Activated CD8-positive, alpha-beta T cell treated with anti-CD3 and anti-CD28 coated beads for 36 hours (primary cell): Measurements from ENCODE around the gene MRPS14. TPM values are rescaled to one million over a fixed set of nuclear protein-coding genes. Genes with fewer than 3 reads are reported as not detected.

Source experiments
- ATAC-seq: fragments of 200-7000 bp; cut with Tn5 transposase; one replicate; pipeline ENCODE4 v1.10.0; 2021; ENCODE audit warnings: mild to moderate bottlenecking, moderate library complexity
- CTCF ChIA-PET: fragments of 350-600 bp; sonication (Branson Sonifier 250); formaldehyde crosslinking; loops from one replicate; lab custom pipeline; 2021; ENCODE audit warnings: antibody characterized with exemption; lab: Charles Lee
- POLR2A ChIA-PET: fragments of 350-600 bp; sonication (Branson Sonifier 250); formaldehyde crosslinking; loops from one replicate; lab custom pipeline; 2021; ENCODE audit warnings: antibody characterized with exemption; lab: Charles Lee
- DNase-seq: peaks from one replicate; pipeline ENCODE4 v3.0.0-alpha.2; 2020
- H3K27ac Mint-ChIP-seq: one replicate; pipeline ENCODE4 v1.8.0; 2021; ENCODE audit warnings: mild to moderate bottlenecking, mixed read lengths
- H3K27me3 Mint-ChIP-seq: one replicate; pipeline ENCODE4 v1.8.0; 2021; ENCODE audit warnings: mixed read lengths
- H3K36me3 Mint-ChIP-seq: one replicate; pipeline ENCODE4 v1.8.0; 2021; ENCODE audit warnings: low read depth, mixed read lengths
- H3K4me1 Mint-ChIP-seq: one replicate; pipeline ENCODE4 v1.8.0; 2021; ENCODE audit warnings: low read depth, mixed read lengths
- H3K4me3 Mint-ChIP-seq: one replicate; pipeline ENCODE4 v1.8.0; 2021; ENCODE audit warnings: mild to moderate bottlenecking, moderate library complexity, mixed read lengths
- H3K9me3 Mint-ChIP-seq: one replicate; pipeline ENCODE4 v1.8.0; 2021; ENCODE audit warnings: mixed read lengths
- intact Hi-C: fragments of 100-400 bp; cut with micrococcal nuclease; formaldehyde crosslinking; loops from one replicate; pipeline ENCODE4 v1.10.0; 2022
- total RNA-seq, 2 experiments: library from RNA; stranded (reverse); gene quantifications; one replicate each; pipeline ENCODE4 v1.2.3, GENCODE V29; 2021
- TF ChIP-seq, protein P1 (sequence below): fragments of 200-600 bp; IDR thresholded peaks from one replicate; pipeline ENCODE4 v1.8.0; 2022; ENCODE audit warnings: antibody characterized with exemption, mild to moderate bottlenecking

The MRPS14 gene
- total RNA-seq, 2 experiments from 2014 or later = 42.1 to 45.7 TPM

DNA sequence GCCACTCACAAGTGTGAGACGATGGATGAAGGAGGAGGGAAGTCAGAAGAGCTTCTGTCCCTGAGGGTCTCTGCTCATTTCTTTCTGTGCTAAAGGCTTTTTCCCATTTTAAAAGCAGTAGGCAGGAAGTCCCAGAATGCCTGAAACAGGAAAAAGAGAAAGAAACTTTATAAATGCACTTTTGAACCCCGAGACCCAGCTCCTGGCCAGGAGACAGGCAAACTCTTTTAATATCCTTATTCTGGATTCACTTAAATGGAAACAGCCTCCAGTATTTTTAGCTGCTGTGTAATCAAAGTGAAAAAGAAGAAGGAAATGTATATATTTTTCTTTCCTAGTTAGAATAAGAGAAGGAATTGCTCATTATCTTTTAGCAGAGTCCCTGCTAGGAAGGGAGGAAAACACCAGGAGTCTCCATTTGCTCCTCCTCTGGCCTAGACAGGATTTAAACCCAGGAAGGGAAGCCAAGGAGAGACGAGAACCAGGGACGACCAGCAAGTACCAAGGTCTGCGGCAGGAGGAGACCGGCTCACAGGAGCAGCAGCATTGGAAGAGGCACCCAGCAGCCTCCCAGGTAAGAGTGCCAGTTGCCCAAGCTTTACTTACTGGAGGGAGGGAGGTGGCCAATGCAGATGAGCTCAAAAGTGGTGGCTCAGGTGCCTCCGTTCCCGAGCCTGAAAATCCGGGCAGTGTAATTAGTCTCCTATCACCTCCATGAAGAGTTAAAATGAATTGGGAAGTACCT is 44.3 kb upstream of the MRPS14 start, which contains the start of gene TNN:
TSS of gene TNN (plus strand) at position 472 of the 745 bp plus-strand sequence. CDS start 9,586 bp downstream, outside the sequence.
- Mint-ChIP-seq H3K27ac (no peak within 1 kb of the TSS), H3K36me3 (no peaks in the 10 kb centered on the region), H3K27me3 (peaks cover 4% of the 10 kb centered on the region), H3K4me1 (peaks cover 8% of the 10 kb centered on the region), H3K4me3 (no peak within 1 kb of the TSS), H3K9me3 (no peaks in the 10 kb centered on the region)
- POLR2A ChIA-PET = no interaction called here
- TF ChIP-seq, protein P1, sequence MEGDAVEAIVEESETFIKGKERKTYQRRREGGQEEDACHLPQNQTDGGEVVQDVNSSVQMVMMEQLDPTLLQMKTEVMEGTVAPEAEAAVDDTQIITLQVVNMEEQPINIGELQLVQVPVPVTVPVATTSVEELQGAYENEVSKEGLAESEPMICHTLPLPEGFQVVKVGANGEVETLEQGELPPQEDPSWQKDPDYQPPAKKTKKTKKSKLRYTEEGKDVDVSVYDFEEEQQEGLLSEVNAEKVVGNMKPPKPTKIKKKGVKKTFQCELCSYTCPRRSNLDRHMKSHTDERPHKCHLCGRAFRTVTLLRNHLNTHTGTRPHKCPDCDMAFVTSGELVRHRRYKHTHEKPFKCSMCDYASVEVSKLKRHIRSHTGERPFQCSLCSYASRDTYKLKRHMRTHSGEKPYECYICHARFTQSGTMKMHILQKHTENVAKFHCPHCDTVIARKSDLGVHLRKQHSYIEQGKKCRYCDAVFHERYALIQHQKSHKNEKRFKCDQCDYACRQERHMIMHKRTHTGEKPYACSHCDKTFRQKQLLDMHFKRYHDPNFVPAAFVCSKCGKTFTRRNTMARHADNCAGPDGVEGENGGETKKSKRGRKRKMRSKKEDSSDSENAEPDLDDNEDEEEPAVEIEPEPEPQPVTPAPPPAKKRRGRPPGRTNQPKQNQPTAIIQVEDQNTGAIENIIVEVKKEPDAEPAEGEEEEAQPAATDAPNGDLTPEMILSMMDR = no peak
- intact Hi-C loops = no loop called here
- no peak for DNase-seq
- no peak for ATAC-seq
- CTCF ChIA-PET = interaction anchor here (1.1 to 2.0 kb wide), 2 partner anchors 58 to 79 kb away, joined by 3 to 4 read pairs; no protein-coding TSS in a partner anchor

DNA sequence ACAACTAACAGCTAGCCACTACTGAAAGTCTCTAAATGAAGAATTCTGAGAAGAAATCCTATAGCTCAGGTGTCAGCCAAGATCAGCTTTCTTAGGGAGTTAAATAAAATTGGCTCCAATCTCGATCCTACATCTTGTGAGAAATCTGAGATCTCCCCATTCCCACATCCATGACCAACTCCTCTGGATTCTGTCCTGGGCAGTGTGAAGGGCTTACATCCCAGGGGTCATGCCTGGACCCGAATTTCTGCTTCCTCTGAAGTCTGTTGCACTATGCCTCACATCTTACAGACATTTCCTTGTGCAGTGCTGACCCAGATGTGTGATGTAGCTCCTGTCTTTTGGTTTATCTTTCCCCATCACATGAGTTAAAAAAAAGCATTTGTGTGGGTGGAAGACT is 39.6 kb upstream of the MRPS14 start:
- ATAC-seq (no peak), DNase-seq (no peak)
- Mint-ChIP-seq H3K4me3 (no peak overlapping the region), H3K9me3 (no peaks in the 10 kb centered on the region), H3K4me1 (no peaks in the 10 kb centered on the region), H3K27ac (no peak overlapping the region), H3K27me3 (no peaks in the 10 kb centered on the region), H3K36me3 (no peaks in the 10 kb centered on the region)
- TF ChIP-seq, protein P1 = no peak
- ChIA-PET POLR2A (no interaction called here), CTCF (interaction anchor here (0.7 to 1.1 kb wide), 2 partner anchors 33 to 63 kb away, joined by 3 to 4 read pairs; no protein-coding TSS in a partner anchor)
- intact Hi-C loops = no loop called here

DNA sequence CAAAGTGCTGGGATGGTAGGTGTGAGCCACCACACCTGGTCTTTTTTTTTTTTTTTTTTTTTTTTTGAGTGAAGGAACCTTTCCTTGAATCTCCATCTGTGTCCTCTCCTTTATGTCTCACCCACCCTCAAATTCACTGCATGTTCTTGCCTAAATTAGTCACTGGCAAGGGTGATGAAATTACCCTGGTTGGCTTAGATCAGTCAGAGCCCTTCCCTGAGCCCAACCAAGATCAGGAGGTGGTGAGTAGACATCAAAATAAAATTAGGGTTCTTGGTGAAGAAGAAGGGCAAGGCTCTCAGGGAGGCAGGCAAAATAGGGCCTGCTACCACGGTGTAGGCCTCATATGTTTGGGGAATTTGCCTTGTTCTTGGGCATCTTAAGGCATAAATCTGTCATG is 39.1 kb upstream of the MRPS14 start:
- Mint-ChIP-seq H3K27ac (no peak overlapping the region), H3K36me3 (no peaks in the 10 kb centered on the region), H3K9me3 (no peaks in the 10 kb centered on the region), H3K4me3 (no peak overlapping the region), H3K4me1 (no peaks in the 10 kb centered on the region), H3K27me3 (no peaks in the 10 kb centered on the region)
- DNase-seq (no peak), ATAC-seq (no peak)
- POLR2A ChIA-PET = no interaction called here
- TF ChIP-seq, protein P1 = no peak
- CTCF ChIA-PET = interaction anchor here (0.7 to 1.1 kb wide), 2 partner anchors 33 to 63 kb away, joined by 3 to 4 read pairs; no protein-coding TSS in a partner anchor
- intact Hi-C loops = no loop called here

DNA sequence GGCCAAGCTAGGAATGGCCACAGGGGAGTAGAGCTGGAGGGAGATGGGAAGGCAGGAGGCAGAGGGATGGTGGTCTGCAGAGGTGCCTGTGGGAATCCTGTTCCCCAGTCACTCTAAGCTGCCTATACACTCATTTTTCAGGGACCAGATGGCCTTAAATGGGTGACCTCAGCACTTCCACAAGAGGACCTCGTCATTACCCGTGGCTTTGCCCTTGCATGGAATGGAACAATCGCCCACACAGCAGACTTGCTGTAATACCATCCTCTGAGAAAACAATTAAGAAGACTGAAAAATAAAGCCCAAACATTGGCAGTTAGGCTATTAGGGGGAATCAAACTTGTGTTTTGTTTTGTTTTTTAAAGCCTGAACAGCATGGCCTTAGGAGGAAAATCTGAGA is 31.5 kb upstream of the MRPS14 start:
- intact Hi-C loops = no loop called here
- H3K36me3 Mint-ChIP-seq = no peaks in the 10 kb centered on the region
- H3K27me3 Mint-ChIP-seq = peaks cover 23% of the 10 kb centered on the region
- DNase-seq = no peak
- TF ChIP-seq, protein P1 = no peak
- CTCF ChIA-PET = no interaction called here
- H3K27ac Mint-ChIP-seq = no peak overlapping the region
- H3K4me3 Mint-ChIP-seq = no peak overlapping the region
- no peak for ATAC-seq
- POLR2A ChIA-PET = no interaction called here
- H3K9me3 Mint-ChIP-seq = no peaks in the 10 kb centered on the region
- H3K4me1 Mint-ChIP-seq = no peaks in the 10 kb centered on the region

DNA sequence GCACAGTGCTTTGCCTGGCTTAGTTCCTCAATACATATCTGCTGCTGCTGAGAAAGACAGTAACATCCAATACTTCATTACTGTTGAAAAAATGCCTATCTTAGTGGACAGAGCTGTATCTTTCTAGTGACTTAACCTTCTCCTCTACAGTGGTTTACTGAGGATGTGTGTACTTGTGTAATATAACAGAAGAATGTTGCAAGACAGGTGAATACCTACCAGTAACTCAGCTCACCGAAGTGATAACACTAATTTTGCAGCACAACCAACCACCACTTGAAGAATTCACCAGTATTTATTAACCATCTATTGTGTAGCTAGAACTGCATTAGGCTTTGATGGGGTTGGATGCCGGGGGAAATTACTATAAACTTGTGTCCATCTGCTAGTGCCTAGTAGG is 27.8 kb upstream of the MRPS14 start:
- ATAC-seq (no peak), DNase-seq (no peak)
- Mint-ChIP-seq H3K4me3 (no peak overlapping the region), H3K4me1 (no peaks in the 10 kb centered on the region), H3K27ac (no peak overlapping the region), H3K9me3 (no peaks in the 10 kb centered on the region), H3K27me3 (peaks cover 38% of the 10 kb centered on the region), H3K36me3 (no peaks in the 10 kb centered on the region)
- ChIA-PET CTCF (interaction anchor here (1.2 to 1.5 kb wide), 2 partner anchors 22 to 95 kb away, joined by 4 read pairs; no protein-coding TSS in a partner anchor), POLR2A (no interaction called here)
- intact Hi-C loops = no loop called here
- TF ChIP-seq, protein P1 = no peak
